ENCODE results near the gene AAK1. TPM values are rescaled to one million over a fixed set of nuclear protein-coding genes. Genes with fewer than 3 reads are reported as not detected.
A peak's percentile ranks its signal among the peaks of the same experiment; 100 is the strongest.

Gene AAK1
- polyA plus RNA-seq, 1 donor from 2014 or later: 26.7 TPM

- H2AFZ ChIP-seq (ENCODE audit: low read depth, low read length): no peak overlapping the region
- no peak overlapping the region for H3K4me2 ChIP-seq (ENCODE audit: low read length)
- TF ChIP-seq POLR2AphosphoS5 (IDR thresholded peaks at IDR 0.05): no peak
- TF ChIP-seq RAD21 (conservative IDR thresholded peaks at IDR 0.05): no peak
- TF ChIP-seq EP300 (conservative IDR thresholded peaks at IDR 0.05; ENCODE audit: poor library complexity, severe bottlenecking): no peak
- H3K9ac ChIP-seq (ENCODE audit: low read length): no peak overlapping the region
- no peaks in the 10 kb centered on the region for H3K9me2 ChIP-seq (ENCODE audit: insufficient read depth, low read length)
- no peak overlapping the region for H3K4me3 ChIP-seq (ENCODE audit: low read length)
- no peaks in the 10 kb centered on the region for H3K27me3 ChIP-seq (ENCODE audit: insufficient read depth, low read depth, low read length)
- H3K36me3 ChIP-seq (ENCODE audit: insufficient read depth, low read length): no peaks in the 10 kb centered on the region
- no peaks in the 10 kb centered on the region for H3K9me3 ChIP-seq (ENCODE audit: low read length)
- H3K27ac ChIP-seq (ENCODE audit: low read length): no peak overlapping the region
- H3K79me2 ChIP-seq (replicated peaks; ENCODE audit: insufficient read depth, low read length): no peaks in the 10 kb centered on the region
- H4K20me1 ChIP-seq (ENCODE audit: insufficient read depth): no peaks in the 10 kb centered on the region
- no peaks in the 10 kb centered on the region for H3F3A ChIP-seq (ENCODE audit: insufficient read depth, low read length, poor library complexity, severe bottlenecking)
Measured at GRCh38 chr2:69517410-69517809, 126.1 kb downstream of the AAK1 start.

DNA sequence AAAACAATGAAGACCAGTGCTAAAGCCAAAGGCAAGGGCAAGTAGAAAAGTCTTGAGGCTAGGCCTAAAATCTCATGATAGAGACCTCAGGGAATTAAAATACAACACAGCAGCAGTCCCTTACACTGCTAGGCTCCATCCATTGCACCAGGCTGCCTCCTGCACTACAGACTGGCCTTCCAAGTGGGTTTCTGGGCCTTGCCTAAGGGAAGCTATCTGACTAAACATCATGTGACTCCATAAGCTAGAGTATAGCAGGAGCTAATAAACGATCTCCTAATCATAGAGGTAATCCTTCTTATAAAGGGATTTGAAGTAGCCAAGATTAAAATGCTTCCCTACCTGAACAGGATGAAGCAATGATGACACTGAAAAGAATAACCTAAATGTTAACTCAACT lies 128.7 kb downstream of the AAK1 start:
- no peaks in the 10 kb centered on the region for H3K36me3 ChIP-seq (ENCODE audit: insufficient read depth, low read length)
- H3K27ac ChIP-seq (ENCODE audit: low read length): no peak overlapping the region
- H3K9me3 ChIP-seq (ENCODE audit: low read length): no peaks in the 10 kb centered on the region
- no peak overlapping the region for H3K9ac ChIP-seq (ENCODE audit: low read length)
- H3K79me2 ChIP-seq (replicated peaks; ENCODE audit: insufficient read depth, low read length): no peaks in the 10 kb centered on the region
- H3K27me3 ChIP-seq (ENCODE audit: insufficient read depth, low read depth, low read length): no peaks in the 10 kb centered on the region
- no peak overlapping the region for H2AFZ ChIP-seq (ENCODE audit: low read depth, low read length)
- H3K9me2 ChIP-seq (ENCODE audit: insufficient read depth, low read length): no peaks in the 10 kb centered on the region
- no peaks in the 10 kb centered on the region for H3F3A ChIP-seq (ENCODE audit: insufficient read depth, low read length, poor library complexity, severe bottlenecking)
- TF ChIP-seq MXI1 (conservative IDR thresholded peaks at IDR 0.05; ENCODE audit: poor library complexity, severe bottlenecking): no peak
- TF ChIP-seq EP300 (conservative IDR thresholded peaks at IDR 0.05; ENCODE audit: poor library complexity, severe bottlenecking): no peak
- no peak for TF ChIP-seq CTCF (IDR thresholded peaks at IDR 0.05; ENCODE audit: poor library complexity, severe bottlenecking)
- TF ChIP-seq SMC3 (conservative IDR thresholded peaks at IDR 0.05; ENCODE audit: poor library complexity): no peak
- no peak for TF ChIP-seq EZH2 (IDR thresholded peaks at IDR 0.05; ENCODE audit: borderline replicate concordance, insufficient read depth, low read length, poor library complexity, severe bottlenecking)
- TF ChIP-seq, protein P1, sequence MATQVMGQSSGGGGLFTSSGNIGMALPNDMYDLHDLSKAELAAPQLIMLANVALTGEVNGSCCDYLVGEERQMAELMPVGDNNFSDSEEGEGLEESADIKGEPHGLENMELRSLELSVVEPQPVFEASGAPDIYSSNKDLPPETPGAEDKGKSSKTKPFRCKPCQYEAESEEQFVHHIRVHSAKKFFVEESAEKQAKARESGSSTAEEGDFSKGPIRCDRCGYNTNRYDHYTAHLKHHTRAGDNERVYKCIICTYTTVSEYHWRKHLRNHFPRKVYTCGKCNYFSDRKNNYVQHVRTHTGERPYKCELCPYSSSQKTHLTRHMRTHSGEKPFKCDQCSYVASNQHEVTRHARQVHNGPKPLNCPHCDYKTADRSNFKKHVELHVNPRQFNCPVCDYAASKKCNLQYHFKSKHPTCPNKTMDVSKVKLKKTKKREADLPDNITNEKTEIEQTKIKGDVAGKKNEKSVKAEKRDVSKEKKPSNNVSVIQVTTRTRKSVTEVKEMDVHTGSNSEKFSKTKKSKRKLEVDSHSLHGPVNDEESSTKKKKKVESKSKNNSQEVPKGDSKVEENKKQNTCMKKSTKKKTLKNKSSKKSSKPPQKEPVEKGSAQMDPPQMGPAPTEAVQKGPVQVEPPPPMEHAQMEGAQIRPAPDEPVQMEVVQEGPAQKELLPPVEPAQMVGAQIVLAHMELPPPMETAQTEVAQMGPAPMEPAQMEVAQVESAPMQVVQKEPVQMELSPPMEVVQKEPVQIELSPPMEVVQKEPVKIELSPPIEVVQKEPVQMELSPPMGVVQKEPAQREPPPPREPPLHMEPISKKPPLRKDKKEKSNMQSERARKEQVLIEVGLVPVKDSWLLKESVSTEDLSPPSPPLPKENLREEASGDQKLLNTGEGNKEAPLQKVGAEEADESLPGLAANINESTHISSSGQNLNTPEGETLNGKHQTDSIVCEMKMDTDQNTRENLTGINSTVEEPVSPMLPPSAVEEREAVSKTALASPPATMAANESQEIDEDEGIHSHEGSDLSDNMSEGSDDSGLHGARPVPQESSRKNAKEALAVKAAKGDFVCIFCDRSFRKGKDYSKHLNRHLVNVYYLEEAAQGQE (IDR thresholded peaks at IDR 0.05; ENCODE audit: borderline replicate concordance): no peak
- no peak for TF ChIP-seq POLR2AphosphoS5 (IDR thresholded peaks at IDR 0.05)
- TF ChIP-seq RAD21 (conservative IDR thresholded peaks at IDR 0.05): no peak
- TF ChIP-seq TAF1 (IDR thresholded peaks at IDR 0.05; ENCODE audit: low read depth): no peak
- H4K20me1 ChIP-seq (ENCODE audit: insufficient read depth): no peaks in the 10 kb centered on the region
- no peak overlapping the region for H3K4me2 ChIP-seq (ENCODE audit: low read length)
- H3K4me3 ChIP-seq (ENCODE audit: low read length): no peak overlapping the region

DNA sequence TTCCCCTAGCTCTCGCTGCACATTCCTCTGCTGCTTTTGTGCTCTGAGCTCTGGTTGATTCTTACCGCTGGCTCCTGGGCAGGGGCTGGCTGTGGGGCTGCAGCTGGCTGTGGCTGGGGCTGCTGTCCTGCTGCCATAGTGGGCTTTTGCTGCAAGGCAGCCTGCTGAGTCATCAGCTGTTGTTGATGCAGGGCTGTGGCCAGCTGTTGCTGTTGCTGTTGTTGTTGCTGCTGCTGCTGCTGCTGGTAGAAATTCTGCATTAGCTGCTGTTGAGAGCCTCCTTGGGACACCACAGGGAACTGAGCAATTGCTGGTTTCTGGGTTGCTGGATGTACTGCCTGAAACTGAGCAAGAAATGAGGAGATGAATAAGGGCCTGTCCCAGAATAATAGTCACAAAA lies 129.1 kb downstream of the AAK1 start:
- H3K27ac ChIP-seq (ENCODE audit: low read length): peak overlapping the region; percentile 17
- no peak overlapping the region for H3K4me3 ChIP-seq (ENCODE audit: low read length)

More for the DNA sequence above, 129.1 kb downstream of the AAK1 start:
- Histone ChIP-seq H3F3A (ENCODE audit: insufficient read depth, low read length, poor library complexity, severe bottlenecking) (no peaks in the 10 kb centered on the region), H2AFZ (ENCODE audit: low read depth, low read length) (no peak overlapping the region), H3K36me3 (ENCODE audit: insufficient read depth, low read length) (no peaks in the 10 kb centered on the region), H3K9me2 (ENCODE audit: insufficient read depth, low read length) (no peaks in the 10 kb centered on the region), H4K20me1 (ENCODE audit: insufficient read depth) (no peaks in the 10 kb centered on the region), H3K4me2 (ENCODE audit: low read length) (no peak overlapping the region), H3K9ac (ENCODE audit: low read length) (no peak overlapping the region), H3K9me3 (ENCODE audit: low read length) (no peaks in the 10 kb centered on the region), H3K27me3 (ENCODE audit: insufficient read depth, low read depth, low read length) (no peaks in the 10 kb centered on the region), H3K79me2 (replicated peaks; ENCODE audit: insufficient read depth, low read length) (no peaks in the 10 kb centered on the region)
- TF ChIP-seq POLR2AphosphoS5 (IDR thresholded peaks at IDR 0.05) (peak; percentile 10), RAD21 (conservative IDR thresholded peaks at IDR 0.05) (no peak)

Data from neural cell (in vitro differentiated cells).